GM12892 (cell line): ENCODE measurements around the gene SYNE1.

ENCODE experiments used
- POLR2A ChIP-seq: IDR thresholded peaks from 2 replicates; pipeline ENCODE4 v1.6.1; 2011; ENCODE audit warnings: low read depth, low read length, control low read depth
- POLR2AphosphoS5 ChIP-seq: IDR thresholded peaks from 2 replicates; pipeline ENCODE4 v1.6.1; 2011; ENCODE audit warnings: low read depth, low read length, control low read depth
- TAF1 ChIP-seq: IDR thresholded peaks from 2 replicates; pipeline ENCODE4 v1.6.1; 2011; ENCODE audit warnings: low read depth, mild to moderate bottlenecking, control low read depth, low read length, borderline replicate concordance

DNA sequence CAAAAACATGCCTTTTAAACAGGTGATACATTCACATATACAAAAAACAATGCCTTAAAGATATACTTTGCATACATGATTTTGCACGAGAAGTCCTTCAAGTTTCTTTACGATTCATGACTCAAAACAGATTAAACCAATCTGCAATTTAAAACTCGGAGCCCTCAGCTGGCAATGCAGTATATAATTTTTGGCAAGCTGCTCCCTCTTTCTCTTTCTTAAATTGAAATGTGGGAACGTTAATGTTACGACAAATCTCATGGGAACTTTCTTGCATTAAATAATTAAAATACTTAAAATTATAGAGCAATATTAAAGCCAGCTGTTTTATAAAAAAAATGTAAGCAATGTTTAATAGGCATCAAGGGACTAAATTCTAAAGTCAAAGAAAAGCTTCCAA, 495.1 kb downstream of the SYNE1 start:
- TF ChIP-seq TAF1 (no peak), POLR2A (no peak), POLR2AphosphoS5 (no peak)
